Uterus (tissue), 2 donors: Measurements from ENCODE around the gene FHOD1.

Experiments used
- CTCF ChIP-seq, 4 experiments: fragments of 200-600 bp in 2 of 4; fragments of 450-650 bp in 2 of 4; sonication (generic) in 2 of 4; IDR thresholded peaks; one replicate each; pipeline ENCODE4 v1.5.1; 2016 to 2019; ENCODE audit warnings: antibody characterized with exemption in 4 of 4, mild to moderate bottlenecking in 2 of 4, moderate library complexity in 1 of 4
- POLR2A ChIP-seq, 2 donors: fragments of 450-650 bp; IDR thresholded peaks; one replicate each; pipeline ENCODE4 v1.6.1; 2016; ENCODE audit warnings: antibody characterized with exemption in 2 of 2, mild to moderate bottlenecking in 1 of 2, moderate library complexity in 1 of 2

DNA sequence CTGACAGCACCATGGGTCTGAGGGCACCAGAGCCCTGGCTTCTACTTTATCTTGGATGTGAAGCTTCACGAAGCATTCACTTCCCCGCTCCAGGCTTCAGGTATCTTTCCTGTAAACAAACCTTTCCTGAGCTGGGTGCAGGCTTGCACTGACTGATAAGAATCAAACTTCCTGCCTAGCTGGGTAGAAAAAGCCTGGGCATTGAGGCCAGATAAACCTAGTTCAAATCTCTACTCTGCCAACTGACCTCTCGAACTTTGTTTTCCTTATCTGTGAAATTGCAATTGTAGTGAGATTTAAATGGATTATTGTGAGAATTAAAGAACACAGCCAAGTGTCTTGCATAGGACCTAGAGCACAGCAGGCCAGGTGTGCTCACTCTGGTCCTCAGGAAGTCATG, 23.3 kb downstream of the FHOD1 start:
- TF ChIP-seq CTCF (IDR thresholded peaks at IDR 0.05) (no peak), POLR2A (IDR thresholded peaks at IDR 0.05) (no peak)
